Cardiac fibroblast (primary cell): ENCODE data around the gene FASTKD3.
A peak's percentile ranks its signal among the peaks of the same experiment; 100 is the strongest.
"Not testable (repeated sequence)": the region's sequence is repeated elsewhere in the genome, so short reads cannot be mapped to it uniquely, and the experiment has no call there.

ENCODE experiments used
- DNase-seq, 2 donors: peaks; one replicate each; pipeline versions ENCODE4 v3.0.0 to v3.0.0-alpha.2; 2010; ENCODE audit warnings: low read depth in 2 of 2
- H3K4me3 ChIP-seq, 2 donors: replicated peaks in 1 of 2; 1 replicate in 1 of 2; 2 replicates in 1 of 2; pipeline ENCODE4 v1.5.1; 2011; ENCODE audit warnings: low read depth in 2 of 2, low read length in 2 of 2, mild to moderate bottlenecking in 2 of 2, moderate library complexity in 1 of 2
- TF ChIP-seq, protein P1 (sequence below): IDR thresholded peaks from one replicate; pipeline ENCODE4 v1.5.1; 2011; ENCODE audit warnings: low read depth, mild to moderate bottlenecking, low read length, inconsistent platforms

The FASTKD3 gene

GRCh38 chr5:7868773-7869473, at the start of gene FASTKD3, which contains the start of gene MTRR:
TSS of gene FASTKD3 (minus strand) at chr5:7869031. CDS start at chr5:7868083, 948 bp downstream.
TSS of gene MTRR (plus strand) at chr5:7869148. CDS start at chr5:7870795, 1,647 bp downstream.
- TF ChIP-seq, protein P1, sequence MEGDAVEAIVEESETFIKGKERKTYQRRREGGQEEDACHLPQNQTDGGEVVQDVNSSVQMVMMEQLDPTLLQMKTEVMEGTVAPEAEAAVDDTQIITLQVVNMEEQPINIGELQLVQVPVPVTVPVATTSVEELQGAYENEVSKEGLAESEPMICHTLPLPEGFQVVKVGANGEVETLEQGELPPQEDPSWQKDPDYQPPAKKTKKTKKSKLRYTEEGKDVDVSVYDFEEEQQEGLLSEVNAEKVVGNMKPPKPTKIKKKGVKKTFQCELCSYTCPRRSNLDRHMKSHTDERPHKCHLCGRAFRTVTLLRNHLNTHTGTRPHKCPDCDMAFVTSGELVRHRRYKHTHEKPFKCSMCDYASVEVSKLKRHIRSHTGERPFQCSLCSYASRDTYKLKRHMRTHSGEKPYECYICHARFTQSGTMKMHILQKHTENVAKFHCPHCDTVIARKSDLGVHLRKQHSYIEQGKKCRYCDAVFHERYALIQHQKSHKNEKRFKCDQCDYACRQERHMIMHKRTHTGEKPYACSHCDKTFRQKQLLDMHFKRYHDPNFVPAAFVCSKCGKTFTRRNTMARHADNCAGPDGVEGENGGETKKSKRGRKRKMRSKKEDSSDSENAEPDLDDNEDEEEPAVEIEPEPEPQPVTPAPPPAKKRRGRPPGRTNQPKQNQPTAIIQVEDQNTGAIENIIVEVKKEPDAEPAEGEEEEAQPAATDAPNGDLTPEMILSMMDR, result no peak
- peak; percentile 92 to 93 for DNase-seq
- H3K4me3 ChIP-seq, result peak within 1 kb of the TSS; percentile 81 to 91

DNA sequence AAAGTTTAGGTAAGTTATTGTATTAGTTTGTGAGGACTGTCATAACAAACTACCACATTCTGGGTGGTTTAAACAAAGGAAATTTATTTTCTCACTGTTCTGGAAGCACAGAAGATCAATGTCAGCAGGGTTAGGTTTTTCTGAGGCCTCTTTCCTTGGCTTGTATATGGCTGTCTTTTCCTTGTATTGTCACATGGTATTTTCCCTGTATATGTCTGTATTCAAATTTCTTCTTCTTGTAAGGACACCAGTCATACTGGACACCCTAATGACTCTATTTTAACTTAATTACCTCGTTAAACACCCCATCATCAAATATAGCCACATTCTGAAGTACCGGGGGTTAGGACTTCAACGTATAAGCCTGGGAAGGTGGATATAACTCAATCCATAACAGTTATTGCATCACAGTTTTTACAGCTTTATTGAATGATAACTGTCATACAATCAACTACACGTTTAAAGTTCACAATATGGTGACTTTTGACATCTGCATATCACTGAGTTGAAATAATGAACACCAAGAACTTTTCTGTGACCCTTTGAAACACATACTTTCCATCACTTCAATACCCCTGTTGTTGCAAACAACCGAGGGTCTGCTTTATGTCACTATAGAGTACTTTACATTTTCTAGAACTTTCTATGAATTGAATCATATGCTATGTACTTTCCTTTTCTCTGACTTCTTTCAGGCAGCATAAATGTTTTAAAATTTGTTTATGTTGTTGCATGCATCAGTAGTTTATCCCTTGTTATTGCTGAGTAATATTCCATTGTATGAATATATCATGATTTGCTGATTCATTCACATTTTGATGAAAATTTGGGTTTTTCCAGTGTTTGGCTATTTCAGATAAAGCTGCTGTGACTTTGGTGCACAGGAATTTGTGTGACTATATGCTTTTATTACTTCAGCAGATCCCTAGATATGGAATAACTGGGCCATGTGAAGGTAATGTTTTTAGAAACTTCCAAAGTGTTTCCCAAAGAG, 48.6 kb upstream of the FASTKD3 start:
- H3K4me3 ChIP-seq, result no peak overlapping the region
- TF ChIP-seq, protein P1, result no peak
- DNase-seq, result no peak

GRCh38 chr5:7916171-7916804, 47.5 kb upstream of the FASTKD3 start:
- TF ChIP-seq, protein P1, result no peak
- no peak for DNase-seq
- H3K4me3 ChIP-seq, result no peak overlapping the region

- DNase-seq, H3K4me3 ChIP-seq: not testable (repeated sequence)
Observed at GRCh38 chr5:7911429-7911771, 42.6 kb upstream of the FASTKD3 start.

DNA sequence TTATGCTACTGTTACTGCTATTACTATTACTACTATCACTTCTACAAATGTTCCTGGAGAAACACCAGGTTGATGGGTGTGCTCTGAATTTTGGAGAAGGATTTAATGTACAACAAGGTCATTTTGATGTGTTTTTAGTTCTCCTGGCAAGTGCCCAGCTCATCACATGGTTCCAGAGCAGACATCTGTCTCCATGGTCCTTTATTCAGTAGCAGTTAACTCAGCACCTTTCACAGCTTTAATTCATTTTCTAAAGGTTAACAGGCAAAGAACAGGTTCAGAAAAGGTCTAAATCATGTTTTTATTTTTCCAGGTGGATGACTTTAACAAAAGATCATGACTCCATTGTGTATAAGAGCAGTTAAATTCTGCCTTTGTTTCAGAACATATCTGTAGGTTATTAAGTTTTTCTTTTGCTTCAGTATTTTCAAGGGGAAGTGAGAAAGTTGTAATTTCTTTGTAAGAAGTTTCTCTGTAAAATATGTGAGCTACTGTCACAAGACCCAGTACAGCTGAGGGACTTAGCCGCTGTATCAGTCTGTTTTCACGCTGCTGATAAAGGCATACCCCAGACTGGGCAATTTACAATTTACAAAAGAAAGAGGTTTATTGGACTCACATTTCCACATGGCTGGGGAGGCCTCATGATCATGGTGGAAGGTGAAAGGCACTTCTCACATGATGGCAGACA, 42.1 kb upstream of the FASTKD3 start:
- TF ChIP-seq, protein P1, result no peak
- DNase-seq, result no peak
- H3K4me3 ChIP-seq, result no peak overlapping the region

DNA sequence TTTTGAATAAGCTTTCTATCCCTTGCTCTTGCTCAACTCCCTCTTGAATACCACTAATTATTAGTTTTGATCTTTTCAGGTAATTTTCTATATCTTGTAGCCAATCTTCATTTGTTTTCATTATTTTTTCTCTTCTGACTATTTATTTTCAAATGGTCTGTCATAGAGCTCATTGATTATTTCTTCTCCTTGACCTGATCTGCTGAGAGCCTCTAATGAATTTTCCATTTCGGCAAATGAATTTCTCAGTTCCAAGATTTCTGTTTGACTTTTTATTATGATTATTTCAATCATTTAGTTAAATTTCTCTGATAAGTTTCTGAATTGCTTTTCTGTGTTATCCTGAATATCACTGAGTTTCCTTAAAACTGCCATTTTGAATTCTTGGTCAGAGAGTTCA, 39.5 kb upstream of the FASTKD3 start:
- no peak for DNase-seq
- TF ChIP-seq, protein P1, result no peak
- no peak overlapping the region for H3K4me3 ChIP-seq
